OCI-M1 (cell line): ENCODE results near the gene GABBR2.

Source experiments
- DNase-seq: peaks from one replicate; lab custom pipeline; 2025; lab: John Stamatoyannopoulos, UW

The GABBR2 gene

GRCh38 chr9:98541684-98542230 is 167.0 kb downstream of the GABBR2 start:
- DNase-seq: no peak

- no peak for DNase-seq
Measured at GRCh38 chr9:98540476-98540875, 168.3 kb downstream of the GABBR2 start.

- no peak for DNase-seq
Measured at GRCh38 chr9:98539954-98540353, 168.8 kb downstream of the GABBR2 start.

GRCh38 chr9:98538626-98539031 is 170.1 kb downstream of the GABBR2 start:
- DNase-seq: no peak

- DNase-seq: no peak
Measured at GRCh38 chr9:98538203-98538602, 170.5 kb downstream of the GABBR2 start.

- DNase-seq: peak; percentile 41
Measured at GRCh38 chr9:98536542-98537173, 172.1 kb downstream of the GABBR2 start.

GRCh38 chr9:98533866-98534265 is 174.9 kb downstream of the GABBR2 start:
- no peak for DNase-seq

- no peak for DNase-seq
Measured at GRCh38 chr9:98533132-98533531, 175.6 kb downstream of the GABBR2 start.

- no peak for DNase-seq
Measured at GRCh38 chr9:98532574-98532973, 176.2 kb downstream of the GABBR2 start.

- DNase-seq: no peak
Measured at GRCh38 chr9:98532147-98532546, 176.6 kb downstream of the GABBR2 start.

GRCh38 chr9:98530806-98531386 is 177.8 kb downstream of the GABBR2 start:
- no peak for DNase-seq

- DNase-seq: no peak
Measured at GRCh38 chr9:98530275-98530674, 178.5 kb downstream of the GABBR2 start.

GRCh38 chr9:98529841-98530240 is 178.9 kb downstream of the GABBR2 start:
- DNase-seq: no peak

- no peak for DNase-seq
Measured at GRCh38 chr9:98523231-98523901, 185.4 kb downstream of the GABBR2 start.

- no peak for DNase-seq
Measured at GRCh38 chr9:98522487-98522886, 186.2 kb downstream of the GABBR2 start.

GRCh38 chr9:98521141-98521540 is 187.6 kb downstream of the GABBR2 start:
- DNase-seq: no peak

- no peak for DNase-seq
Measured at GRCh38 chr9:98520221-98520960, 188.3 kb downstream of the GABBR2 start.

- DNase-seq: no peak
Measured at GRCh38 chr9:98519641-98520040, 189.1 kb downstream of the GABBR2 start.

- DNase-seq: no peak
Measured at GRCh38 chr9:98518556-98518955, 190.2 kb downstream of the GABBR2 start.

- no peak for DNase-seq
Measured at GRCh38 chr9:98517761-98518160, 191.0 kb downstream of the GABBR2 start.

- DNase-seq: no peak
Measured at GRCh38 chr9:98516897-98517503, 191.7 kb downstream of the GABBR2 start.
